ENCODE data around the gene YWHAH.

GRCh38 chr22:31970490-31971444, 26.4 kb downstream of the YWHAH start:
- TF ChIP-seq POLR2A (IDR thresholded peaks at IDR 0.05): no peak
- peak; percentile 26 to 86 (median 78) for TF ChIP-seq CTCF (IDR thresholded peaks at IDR 0.05)

All from thyroid gland (tissue), 4 donors.